Measurements from ENCODE around the gene C1orf21.

DNA sequence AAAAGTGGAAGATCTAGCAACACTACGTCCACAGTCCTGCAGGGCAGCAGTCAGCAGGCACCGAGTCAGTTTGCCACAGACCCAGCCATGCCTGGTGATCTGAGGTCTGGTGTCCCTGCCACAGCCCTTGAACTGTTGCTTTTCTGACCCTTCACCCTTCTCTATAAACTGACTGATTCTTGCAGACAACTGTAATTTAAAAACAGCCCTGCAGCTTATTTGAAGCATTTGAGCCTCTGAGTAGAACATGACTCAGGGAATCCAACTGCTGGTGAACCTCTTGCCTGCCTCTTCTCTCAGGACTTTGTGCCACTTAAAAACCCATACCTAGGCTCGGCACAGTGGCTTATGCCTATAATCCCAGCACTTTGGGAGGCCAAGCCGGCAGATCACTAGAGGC is 260.6 kb downstream of the C1orf21 start:
- TF ChIP-seq, protein P1, sequence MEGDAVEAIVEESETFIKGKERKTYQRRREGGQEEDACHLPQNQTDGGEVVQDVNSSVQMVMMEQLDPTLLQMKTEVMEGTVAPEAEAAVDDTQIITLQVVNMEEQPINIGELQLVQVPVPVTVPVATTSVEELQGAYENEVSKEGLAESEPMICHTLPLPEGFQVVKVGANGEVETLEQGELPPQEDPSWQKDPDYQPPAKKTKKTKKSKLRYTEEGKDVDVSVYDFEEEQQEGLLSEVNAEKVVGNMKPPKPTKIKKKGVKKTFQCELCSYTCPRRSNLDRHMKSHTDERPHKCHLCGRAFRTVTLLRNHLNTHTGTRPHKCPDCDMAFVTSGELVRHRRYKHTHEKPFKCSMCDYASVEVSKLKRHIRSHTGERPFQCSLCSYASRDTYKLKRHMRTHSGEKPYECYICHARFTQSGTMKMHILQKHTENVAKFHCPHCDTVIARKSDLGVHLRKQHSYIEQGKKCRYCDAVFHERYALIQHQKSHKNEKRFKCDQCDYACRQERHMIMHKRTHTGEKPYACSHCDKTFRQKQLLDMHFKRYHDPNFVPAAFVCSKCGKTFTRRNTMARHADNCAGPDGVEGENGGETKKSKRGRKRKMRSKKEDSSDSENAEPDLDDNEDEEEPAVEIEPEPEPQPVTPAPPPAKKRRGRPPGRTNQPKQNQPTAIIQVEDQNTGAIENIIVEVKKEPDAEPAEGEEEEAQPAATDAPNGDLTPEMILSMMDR (conservative IDR thresholded peaks at IDR 0.05; ENCODE audit: low read length): no peak
- no peak for TF ChIP-seq EZH2phosphoT487 (IDR thresholded peaks at IDR 0.05; ENCODE audit: borderline replicate concordance)
